ENCODE results near the gene OPN1SW.

The OPN1SW gene, protein sequence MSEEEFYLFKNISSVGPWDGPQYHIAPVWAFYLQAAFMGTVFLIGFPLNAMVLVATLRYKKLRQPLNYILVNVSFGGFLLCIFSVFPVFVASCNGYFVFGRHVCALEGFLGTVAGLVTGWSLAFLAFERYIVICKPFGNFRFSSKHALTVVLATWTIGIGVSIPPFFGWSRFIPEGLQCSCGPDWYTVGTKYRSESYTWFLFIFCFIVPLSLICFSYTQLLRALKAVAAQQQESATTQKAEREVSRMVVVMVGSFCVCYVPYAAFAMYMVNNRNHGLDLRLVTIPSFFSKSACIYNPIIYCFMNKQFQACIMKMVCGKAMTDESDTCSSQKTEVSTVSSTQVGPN

DNA sequence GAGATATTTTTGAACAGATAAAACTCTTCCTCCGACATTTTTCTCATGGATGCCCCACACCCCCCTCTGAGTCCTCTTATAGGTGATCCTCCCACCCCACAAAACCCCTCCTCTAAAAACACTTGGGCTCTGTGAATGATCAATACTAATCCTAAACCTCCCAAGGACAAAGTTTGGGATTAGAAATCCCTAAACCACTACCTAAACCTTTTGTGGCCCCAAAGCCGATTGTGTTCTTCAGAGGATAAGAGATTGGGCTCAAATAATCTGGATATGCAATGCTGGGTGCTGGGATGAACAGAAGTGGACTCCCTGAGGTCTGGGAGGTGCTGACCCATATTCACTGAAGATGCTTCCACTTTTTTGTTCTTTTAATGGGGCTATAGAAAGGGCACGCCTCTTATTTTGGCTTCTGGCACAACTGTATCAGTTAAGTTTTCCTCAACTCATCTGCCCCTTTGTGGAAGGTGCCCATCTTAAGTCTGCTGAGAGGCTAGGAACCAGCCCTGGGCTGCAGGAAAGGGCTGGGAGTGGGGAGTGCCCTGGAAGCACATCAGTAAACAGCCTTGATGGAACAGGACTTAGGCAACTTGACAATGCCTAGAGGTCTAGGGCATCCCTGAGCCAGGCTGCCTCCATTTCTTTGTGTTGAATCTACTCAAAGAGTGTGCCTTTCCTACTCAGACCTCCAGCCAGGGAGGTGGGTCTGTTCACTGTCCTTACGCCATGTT is at the start of gene OPN1SW:
TSS of gene OPN1SW (minus strand) at position 51 of the 731 bp plus-strand sequence. CDS start at position 38, 13 bp downstream.
- no peak within 1 kb of the TSS for H3K4me2 ChIP-seq
- no peaks in the 10 kb centered on the region for H4K20me1 ChIP-seq
- no peak within 1 kb of the TSS for H3K9ac ChIP-seq
- no peaks in the 10 kb centered on the region for H3K27me3 ChIP-seq
- H3K4me1 ChIP-seq: peaks cover 0 to 14% (median 8%) of the 10 kb centered on the region in 10 experiments; a peak in 11 of 20 replicates
- no peak within 1 kb of the TSS for H3K27ac ChIP-seq
- H3K4me3 ChIP-seq: no peak within 1 kb of the TSS
- TF ChIP-seq Cebpa-rat (IDR thresholded peaks at IDR 0.05): no peak
- H3K9me3 ChIP-seq (replicated peaks in 1 of 11): peaks cover 19 to 50% (median 29%) of the 10 kb centered on the region in 11 experiments; a peak in 21 of 22 replicates
- peaks cover 32 to 47% (median 44%) of the 10 kb centered on the region in 11 experiments; a peak in 21 of 22 replicates for H3K36me3 ChIP-seq

DNA sequence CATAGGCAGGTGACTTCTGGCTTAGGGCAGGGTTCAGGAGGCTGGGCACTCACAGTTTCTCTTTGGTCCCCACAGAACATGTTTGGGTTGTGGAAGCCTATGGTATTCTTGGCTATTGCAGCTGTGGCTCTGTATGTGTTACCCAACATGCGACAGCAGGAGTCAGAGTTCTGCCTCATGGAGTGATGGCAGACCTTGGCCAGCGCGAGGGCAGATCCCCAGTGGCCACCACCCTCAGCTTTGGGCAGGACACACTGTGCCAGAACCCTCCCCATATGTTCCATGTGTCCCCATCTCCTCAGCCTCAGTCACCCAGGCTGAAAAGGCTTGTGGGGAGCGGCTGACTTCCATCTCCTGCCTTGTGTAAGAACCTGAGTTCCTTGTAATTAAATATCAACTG is 46.1 kb upstream of the OPN1SW start:
- peaks cover 0 to 21% (median 0%) of the 10 kb centered on the region in 10 experiments; a peak in 6 of 20 replicates for H3K4me1 ChIP-seq
- no peak overlapping the region for H3K4me2 ChIP-seq
- no peaks in the 10 kb centered on the region for H3K9me3 ChIP-seq (replicated peaks in 1 of 11)
- H3K4me3 ChIP-seq: no peak overlapping the region
- no peaks in the 10 kb centered on the region for H3K27me3 ChIP-seq
- H3K9ac ChIP-seq: no peak overlapping the region
- H3K36me3 ChIP-seq: no peaks in the 10 kb centered on the region
- TF ChIP-seq Cebpa-rat (IDR thresholded peaks at IDR 0.05): no peak
- H4K20me1 ChIP-seq: peaks cover 0 to 5% (median 0%) of the 10 kb centered on the region in 11 experiments; a peak in 2 of 22 replicates
- H3K27ac ChIP-seq: no peak overlapping the region

DNA sequence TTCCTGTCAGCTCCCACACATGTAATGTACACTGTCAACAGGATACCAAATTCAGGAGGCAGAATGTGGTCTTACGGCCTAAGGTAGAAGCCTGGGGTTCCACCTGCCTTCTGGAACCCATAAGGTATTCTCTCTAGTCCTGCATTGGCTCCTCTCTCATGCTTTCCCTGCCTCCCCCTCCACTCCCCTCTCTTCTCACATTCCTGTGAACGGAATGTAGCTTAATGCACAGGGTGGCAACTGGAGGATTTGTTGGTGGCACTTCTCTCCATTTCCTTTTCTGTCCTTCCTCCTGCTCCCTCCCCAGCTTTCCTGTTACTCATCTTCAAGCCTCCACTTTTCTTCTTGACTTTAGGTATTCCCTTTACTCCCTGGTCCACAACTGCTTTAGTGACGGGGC is 43.1 kb upstream of the OPN1SW start:
- Histone ChIP-seq H3K9ac (no peak overlapping the region), H3K27ac (no peak overlapping the region), H3K4me3 (no peak overlapping the region), H3K4me1 (peaks cover 0 to 51% (median 13%) of the 10 kb centered on the region in 10 experiments; a peak in 16 of 20 replicates), H3K36me3 (peaks cover 0 to 5% (median 0%) of the 10 kb centered on the region in 11 experiments; a peak in 1 of 22 replicates), H3K4me2 (peak overlapping the region in 3 of 11 experiments; percentile 47 to 54 (median 52); a peak in 6 of 22 replicates), H4K20me1 (peaks cover 0 to 5% (median 0%) of the 10 kb centered on the region in 11 experiments; a peak in 2 of 22 replicates), H3K9me3 (replicated peaks in 1 of 11) (no peaks in the 10 kb centered on the region), H3K27me3 (no peaks in the 10 kb centered on the region)
- TF ChIP-seq Cebpa-rat (IDR thresholded peaks at IDR 0.05): no peak

DNA sequence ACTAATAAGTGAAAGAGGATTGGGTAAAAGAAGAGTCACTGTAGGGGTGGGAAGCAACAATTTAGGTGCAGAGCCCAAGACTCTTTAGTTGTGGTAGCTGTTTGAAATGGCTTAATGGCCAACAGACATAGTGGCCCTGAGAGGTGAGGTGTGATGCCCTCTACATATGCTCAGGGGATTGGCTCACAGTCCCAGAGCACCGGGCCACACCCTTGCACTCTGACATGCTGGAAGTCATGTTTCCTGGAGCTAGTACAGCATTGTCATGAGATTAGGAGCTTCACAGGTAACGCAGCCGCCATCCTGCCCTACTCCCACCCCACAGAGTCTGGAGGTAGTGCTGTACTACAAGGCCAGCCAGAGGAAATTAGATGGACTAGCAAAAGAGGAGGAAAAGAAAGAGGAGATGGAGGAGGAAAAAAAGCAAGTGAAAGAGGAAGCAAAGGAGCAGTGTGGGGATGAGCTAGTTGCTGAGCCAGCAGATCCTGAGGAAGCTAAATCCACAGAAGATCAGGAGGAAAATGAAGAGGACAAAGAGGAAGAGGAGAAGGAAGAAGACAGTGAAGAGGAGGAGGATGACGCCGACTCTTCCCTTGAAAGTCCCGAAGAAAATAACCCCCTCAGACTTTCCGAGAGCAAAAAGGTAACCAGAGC is 39.8 kb upstream of the OPN1SW start:
- H3K4me3 ChIP-seq: no peak overlapping the region
- peaks cover 0 to 24% (median 11%) of the 10 kb centered on the region in 11 experiments; a peak in 13 of 22 replicates for H3K36me3 ChIP-seq
- no peaks in the 10 kb centered on the region for H3K9me3 ChIP-seq (replicated peaks in 1 of 11)
- H4K20me1 ChIP-seq: peaks cover 0 to 5% (median 0%) of the 10 kb centered on the region in 11 experiments; a peak in 1 of 22 replicates
- TF ChIP-seq Cebpa-rat (IDR thresholded peaks at IDR 0.05): no peak
- peaks cover 0 to 74% (median 25%) of the 10 kb centered on the region in 10 experiments; a peak in 16 of 20 replicates for H3K4me1 ChIP-seq
- peak overlapping the region in 9 of 11 experiments; percentile 25 to 90 (median 54); a peak in 16 of 22 replicates for H3K4me2 ChIP-seq
- H3K9ac ChIP-seq: no peak overlapping the region
- no peak overlapping the region; a peak in 1 of 22 replicates for H3K27ac ChIP-seq
- no peaks in the 10 kb centered on the region for H3K27me3 ChIP-seq

DNA sequence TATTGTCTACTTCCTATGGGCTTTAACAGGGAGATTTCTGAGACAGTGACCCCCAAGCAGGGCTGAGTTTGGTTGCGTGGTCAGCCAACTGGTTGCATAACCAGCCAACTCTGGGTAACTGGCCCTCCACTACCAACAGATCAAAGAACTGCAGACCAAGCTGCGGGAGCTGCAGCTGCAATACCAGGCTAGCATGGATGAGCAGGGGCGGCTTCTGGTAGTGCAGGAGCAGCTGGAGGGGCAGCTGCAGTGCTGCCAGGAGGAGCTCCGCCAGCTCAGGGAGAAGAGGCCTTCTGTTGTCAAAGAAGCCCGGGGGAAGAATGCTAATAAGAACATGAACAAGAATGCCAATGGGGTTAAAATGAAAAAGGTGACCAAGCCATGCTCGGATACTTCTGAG is 38.9 kb upstream of the OPN1SW start:
- Histone ChIP-seq H4K20me1 (peaks cover 0 to 5% (median 0%) of the 10 kb centered on the region in 11 experiments; a peak in 1 of 22 replicates), H3K9ac (no peak overlapping the region), H3K4me1 (peaks cover 5 to 67% (median 30%) of the 10 kb centered on the region in 10 experiments; a peak in 18 of 20 replicates), H3K27me3 (no peaks in the 10 kb centered on the region), H3K27ac (no peak overlapping the region; a peak in 1 of 22 replicates), H3K9me3 (replicated peaks in 1 of 11) (no peaks in the 10 kb centered on the region), H3K4me3 (no peak overlapping the region), H3K36me3 (peaks cover 0 to 33% (median 20%) of the 10 kb centered on the region in 11 experiments; a peak in 15 of 22 replicates), H3K4me2 (peak overlapping the region in 5 of 11 experiments; percentile 35 to 90 (median 85); a peak in 8 of 22 replicates)
- no peak for TF ChIP-seq Cebpa-rat (IDR thresholded peaks at IDR 0.05)

DNA sequence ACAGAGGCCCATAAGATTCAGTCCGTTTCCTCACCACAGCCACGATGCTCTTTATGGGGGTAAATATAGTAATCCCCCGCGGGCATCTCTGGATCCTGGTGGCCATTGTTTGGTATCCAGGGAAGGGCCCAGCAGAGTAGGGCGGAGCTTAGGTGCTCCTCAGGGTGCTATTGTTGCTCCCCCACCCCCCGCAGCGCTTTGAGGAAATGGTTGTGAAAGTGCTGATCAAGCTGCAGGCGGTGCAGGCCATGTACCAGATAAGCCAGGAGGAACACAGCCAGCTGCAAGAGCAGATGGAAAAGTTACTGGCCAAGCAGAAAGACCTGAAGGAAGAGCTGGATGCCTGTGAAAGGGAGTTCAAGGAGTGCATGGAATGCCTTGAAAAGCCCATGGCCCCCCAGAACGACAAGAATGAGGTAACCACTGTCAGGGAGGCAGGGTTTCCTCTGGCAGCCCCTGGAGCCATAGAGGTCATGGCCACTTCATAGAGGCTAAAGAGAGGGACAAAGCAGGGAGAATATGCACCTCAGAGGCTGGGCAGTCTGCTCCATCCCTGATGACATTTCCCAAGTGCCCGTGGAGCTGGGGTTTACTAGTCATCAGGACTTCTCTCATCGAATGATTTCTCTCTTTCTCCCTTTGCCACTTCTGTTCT is 37.0 kb upstream of the OPN1SW start:
- H3K27ac ChIP-seq: no peak overlapping the region
- peak overlapping the region in 7 of 11 experiments; percentile 2 to 90 (median 67); a peak in 12 of 22 replicates for H3K4me2 ChIP-seq
- no peak for TF ChIP-seq Cebpa-rat (IDR thresholded peaks at IDR 0.05)
- no peak overlapping the region; a peak in 1 of 20 replicates for H3K4me3 ChIP-seq
- H3K9me3 ChIP-seq (replicated peaks in 1 of 11): no peaks in the 10 kb centered on the region
- peaks cover 5 to 55% (median 30%) of the 10 kb centered on the region in 10 experiments; a peak in 18 of 20 replicates for H3K4me1 ChIP-seq
- H3K9ac ChIP-seq: no peak overlapping the region
- H3K27me3 ChIP-seq: no peaks in the 10 kb centered on the region
- H3K36me3 ChIP-seq: peaks cover 4 to 49% (median 33%) of the 10 kb centered on the region in 11 experiments; a peak in 21 of 22 replicates
- no peaks in the 10 kb centered on the region for H4K20me1 ChIP-seq

DNA sequence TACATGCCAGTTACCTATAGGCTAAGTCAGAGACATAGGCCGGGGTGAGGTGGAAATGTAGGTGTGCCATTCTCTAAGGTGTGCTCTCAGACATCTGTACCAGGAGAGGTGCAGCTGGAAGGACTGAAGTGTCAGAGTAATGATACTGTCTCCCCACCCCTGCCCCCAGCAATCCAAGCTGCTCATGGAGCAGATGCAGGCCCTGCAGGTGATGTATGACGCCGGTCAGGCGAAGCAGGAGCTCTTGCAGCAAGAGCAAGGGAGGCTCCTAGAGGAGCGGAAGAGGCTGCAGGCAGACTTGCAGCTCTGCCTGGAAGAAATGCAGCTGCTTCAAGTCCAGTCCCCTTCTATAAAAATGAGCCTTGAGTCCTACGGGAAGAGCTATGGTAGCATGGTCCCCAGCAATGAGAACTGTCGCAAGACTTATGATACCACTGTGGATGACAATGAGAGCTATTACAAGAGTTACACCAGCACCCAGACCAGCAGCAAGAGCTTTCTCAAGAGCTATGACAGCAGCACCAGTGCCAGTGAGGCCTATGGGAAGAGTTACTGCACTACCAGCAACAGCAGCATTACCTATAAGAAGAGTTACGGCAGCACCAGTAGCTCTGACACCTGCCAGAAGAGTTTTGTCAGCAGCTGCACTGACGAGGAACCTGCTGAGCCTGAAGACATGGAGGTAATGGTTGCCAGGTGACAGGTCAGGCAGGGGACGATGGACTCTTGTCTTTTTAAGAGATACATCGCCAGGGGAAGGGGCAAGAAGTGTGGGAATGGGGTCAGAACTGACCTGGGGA is 36.2 kb upstream of the OPN1SW start:
- no peak overlapping the region for H3K27ac ChIP-seq
- H3K4me3 ChIP-seq: no peak overlapping the region
- H3K9me3 ChIP-seq (replicated peaks in 1 of 11): no peaks in the 10 kb centered on the region
- H3K27me3 ChIP-seq: no peaks in the 10 kb centered on the region
- peaks cover 12 to 57% (median 41%) of the 10 kb centered on the region in 11 experiments for H3K36me3 ChIP-seq
- H3K9ac ChIP-seq: no peak overlapping the region
- H4K20me1 ChIP-seq: no peaks in the 10 kb centered on the region
- no peak for TF ChIP-seq Cebpa-rat (IDR thresholded peaks at IDR 0.05)
- peak overlapping the region in 6 of 11 experiments; percentile 2 to 90 (median 76); a peak in 9 of 22 replicates for H3K4me2 ChIP-seq
- peaks cover 5 to 54% (median 30%) of the 10 kb centered on the region in 10 experiments; a peak in 18 of 20 replicates for H3K4me1 ChIP-seq

Data from BLaER1 treated with 17β-estradiol and CSF1 and Interleukin-3, amounts not matched to agents 10 nM and 100 nM (cell line).